Naive thymus-derived CD8-positive, alpha-beta T cell (primary cell): ENCODE data around the gene WBP2. TPM values are rescaled to one million over a fixed set of nuclear protein-coding genes. Genes with fewer than 3 reads are reported as not detected.
A peak's percentile ranks its signal among the peaks of the same experiment; 100 is the strongest.
"Not testable (repeated sequence)": the region's sequence is repeated elsewhere in the genome, so short reads cannot be mapped to it uniquely, and the experiment has no call there.

Experiments used
- ATAC-seq, 2 donors: fragments of 150-1000 bp; cut with Tn5 transposase in 1 of 2; sonication (Bioruptor Pico), chemical (Tn5 transposase) in 1 of 2; 1 replicate in 1 of 2; 2 replicates in 1 of 2; pipeline ENCODE4 v1.10.0; 2021; ENCODE audit warnings: mild to moderate bottlenecking in 2 of 2, moderate library complexity in 2 of 2
- POLR2A ChIA-PET: fragments of 350-600 bp; sonication (Branson Sonifier 250); formaldehyde crosslinking; loops from one replicate; lab custom pipeline; 2021; ENCODE audit warnings: antibody characterized with exemption; lab: Charles Lee
- DNase-seq, 10 donors: peaks; one replicate each; pipeline versions ENCODE4 v3.0.0 to v3.0.0-alpha.2; 2020 to 2022
- H3K27ac Mint-ChIP-seq, 10 donors: one replicate each; pipeline ENCODE4 v1.8.0; 2020 to 2022; ENCODE audit warnings: mild to moderate bottlenecking in 10 of 10, mixed read lengths in 10 of 10, moderate library complexity in 4 of 10, inconsistent platforms in 1 of 10
- H3K27me3 Mint-ChIP-seq, 5 donors: one replicate each; pipeline ENCODE4 v1.8.0; 2021 to 2022; ENCODE audit warnings: mixed read lengths in 5 of 5
- H3K36me3 Mint-ChIP-seq, 3 donors: one replicate each; pipeline ENCODE4 v1.8.0; 2020 to 2022; ENCODE audit warnings: mixed read lengths in 3 of 3, mild to moderate bottlenecking in 2 of 3, inconsistent platforms in 1 of 3
- H3K4me1 Mint-ChIP-seq, 4 donors: one replicate each; pipeline ENCODE4 v1.8.0; 2021 to 2022; ENCODE audit warnings: mixed read lengths in 4 of 4
- H3K4me3 Mint-ChIP-seq, 10 donors: one replicate each; pipeline ENCODE4 v1.8.0; 2020 to 2022; ENCODE audit warnings: mild to moderate bottlenecking in 10 of 10, mixed read lengths in 10 of 10, moderate library complexity in 6 of 10, inconsistent platforms in 1 of 10
- H3K9me3 Mint-ChIP-seq, 9 donors: one replicate each; pipeline ENCODE4 v1.8.0; 2020 to 2022; ENCODE audit warnings: mixed read lengths in 9 of 9, mild to moderate bottlenecking in 3 of 9, inconsistent platforms in 1 of 9, moderate library complexity in 1 of 9
- polyA plus RNA-seq, 3 donors: library from polyadenylated mRNA; unstranded; fragments of 300-500 nt; fragmentation: Illumina TruSeq; gene quantifications; one replicate each; pipeline ENCODE4 v1.2.3, GENCODE V29; 2021
- total RNA-seq, 8 experiments: library from RNA in 2 of 8; stranded (reverse) in 2 of 8; gene quantifications; one replicate each; pipeline ENCODE4 v1.2.3 and lab custom pipeline; 2021 to 2026

The WBP2 gene
- total and polyA plus RNA-seq, 5 experiments from 2014 or later, result 58.1 to 156 (median 95.1) TPM

DNA sequence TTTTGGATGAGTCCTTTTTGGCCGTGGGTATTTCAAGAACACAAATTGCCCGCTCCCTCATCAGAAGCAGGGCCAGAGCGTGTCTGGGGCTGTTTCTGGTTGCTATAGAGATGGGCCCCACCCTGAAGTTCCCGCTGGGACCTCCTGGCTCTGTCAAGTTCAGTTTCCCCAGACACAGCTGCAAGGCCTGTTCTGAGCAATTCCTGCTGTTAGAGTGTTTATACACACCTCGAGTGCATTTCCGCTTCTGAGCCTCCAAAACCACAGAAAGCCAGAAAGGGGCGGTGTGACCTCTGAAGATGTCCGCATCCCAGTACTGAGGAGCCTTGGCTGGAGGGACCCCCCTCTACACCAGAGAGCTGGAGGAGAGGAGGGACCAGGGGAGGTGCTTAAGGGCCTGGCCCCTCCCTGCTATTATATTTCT is 9.3 kb upstream of the WBP2 start:
- DNase-seq (peak in 3 of 10 donors; percentile 26 to 41 (median 37)), ATAC-seq (peak; percentile 70 to 79)
- POLR2A ChIA-PET, result interaction anchor here (0.7 to 14.7 kb wide), 5 partner anchors 9 to 114 kb away, joined by 4 to 288 read pairs (median 8); partner anchors contain the start of genes ACOX1, TEN1, TRIM47 and WBP2
- Mint-ChIP-seq H3K36me3 (no peaks in the 10 kb centered on the region), H3K27me3 (no peaks in the 10 kb centered on the region), H3K4me3 (peak overlapping the region in 7 of 10 donors; percentile 14 to 50 (median 36)), H3K4me1 (peaks cover 9 to 30% (median 23%) of the 10 kb centered on the region in 4 donors), H3K27ac (peak overlapping the region; percentile 47 to 90 (median 72)), H3K9me3 (no peaks in the 10 kb centered on the region)

DNA sequence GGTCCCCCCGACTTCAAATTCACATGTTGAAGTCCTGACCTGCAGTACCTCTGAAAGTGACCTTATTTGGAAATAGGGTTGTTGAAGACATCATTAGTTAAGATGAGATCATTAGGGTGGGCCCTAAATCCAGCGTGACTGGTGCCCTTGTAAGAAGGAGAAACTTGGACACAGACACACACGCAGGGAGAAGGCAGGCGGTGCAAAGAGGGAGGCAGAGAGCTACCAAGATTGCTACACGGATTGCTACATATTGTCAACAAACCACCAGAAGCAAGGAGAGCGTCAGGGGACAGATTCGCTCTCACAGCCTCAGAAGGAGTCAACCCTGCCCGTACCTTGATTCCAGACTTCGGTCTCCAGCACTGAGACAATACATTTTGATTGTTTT is 6.8 kb upstream of the WBP2 start:
- no peaks in the 10 kb centered on the region for H3K36me3 Mint-ChIP-seq
- no peaks in the 10 kb centered on the region for H3K27me3 Mint-ChIP-seq
- DNase-seq (no peak), ATAC-seq (no peak)
- peaks cover 9 to 43% (median 30%) of the 10 kb centered on the region in 4 donors for H3K4me1 Mint-ChIP-seq
- POLR2A ChIA-PET, result interaction anchor here (0.6 to 14.7 kb wide), 6 partner anchors 14 to 108 kb away, joined by 3 to 288 read pairs (median 4); partner anchors contain the start of genes GALK1, TRIM47, UNC13D and UNK
- no peak overlapping the region for H3K27ac Mint-ChIP-seq
- H3K9me3 Mint-ChIP-seq, result no peaks in the 10 kb centered on the region
- no peak overlapping the region for H3K4me3 Mint-ChIP-seq

DNA sequence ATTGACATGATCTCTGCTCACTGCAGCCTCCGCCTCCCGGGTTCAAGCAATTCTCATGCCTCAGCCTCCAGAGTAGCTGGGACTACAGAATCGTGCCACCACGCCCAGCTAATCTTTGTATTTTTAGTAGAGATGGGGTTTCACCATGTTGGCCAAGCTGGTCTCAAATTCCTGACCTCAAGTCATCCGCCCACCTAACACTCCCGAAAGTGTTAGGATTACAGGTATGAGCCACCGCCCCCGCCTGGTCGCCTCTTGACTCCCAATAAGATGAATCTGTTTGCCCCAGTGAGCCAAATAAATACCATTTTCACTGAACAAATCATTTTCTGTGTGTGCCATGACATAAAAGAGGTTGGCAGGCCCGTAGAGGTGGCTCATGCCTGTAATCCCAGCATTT is 4.2 kb upstream of the WBP2 start:
- not testable (repeated sequence) for DNase-seq, H3K36me3 Mint-ChIP-seq, ATAC-seq, H3K4me3 Mint-ChIP-seq, H3K9me3 Mint-ChIP-seq, H3K27me3 Mint-ChIP-seq
- H3K27ac Mint-ChIP-seq, result peak overlapping the region in 1 of 10 donors; percentile 8
- POLR2A ChIA-PET, result interaction anchor here (0.6 to 14.7 kb wide), 5 partner anchors 15 to 147 kb away, joined by 3 to 288 read pairs (median 17); partner anchors contain the start of genes TRIM47, TRIM65 and UNC13D
- peaks cover 10 to 39% (median 24%) of the 10 kb centered on the region in 4 donors for H3K4me1 Mint-ChIP-seq

DNA sequence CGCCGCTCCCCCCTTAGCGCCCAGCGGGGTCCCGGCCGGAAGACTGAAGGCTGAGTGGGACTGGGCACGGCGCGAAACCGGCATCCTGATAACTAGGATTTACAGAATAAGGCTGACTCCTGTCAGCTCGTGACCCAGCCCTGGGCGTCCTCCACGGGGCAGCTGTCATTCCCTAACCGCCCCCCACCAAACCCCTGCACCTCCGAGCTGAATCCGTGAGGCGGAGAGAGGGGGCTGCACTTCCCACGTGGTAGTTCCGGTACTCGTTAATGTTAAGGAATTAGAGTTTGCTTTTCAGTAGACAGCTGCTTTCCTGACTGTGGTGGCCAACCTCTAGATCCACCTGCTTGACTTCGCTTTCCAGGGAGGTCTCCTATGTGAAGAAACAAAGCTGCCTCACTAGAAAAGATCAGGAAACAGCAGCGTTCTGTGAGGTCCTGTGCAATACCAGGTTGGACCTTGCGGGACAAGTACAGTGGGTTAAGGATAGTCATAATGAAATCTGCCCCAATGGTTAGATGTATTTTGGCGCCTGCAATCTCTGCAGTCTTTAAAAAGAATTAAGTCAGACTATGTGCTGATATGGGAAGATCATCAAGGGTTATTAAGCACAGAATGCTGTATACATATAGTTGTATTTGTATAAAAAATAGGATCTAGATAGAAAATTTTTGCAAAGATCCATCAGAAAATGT is 1.1 kb upstream of the WBP2 start:
- DNase-seq, result no peak
- H3K27me3 Mint-ChIP-seq, result no peaks in the 10 kb centered on the region
- POLR2A ChIA-PET, result interaction anchor here (0.6 to 14.7 kb wide), 30 partner anchors 8 to 500 kb away, joined by 3 to 288 read pairs (median 8); partner anchors contain the start of genes ACOX1, GALK1, MRPL38 and PRPSAP1
- ATAC-seq, result no peak
- H3K9me3 Mint-ChIP-seq, result no peaks in the 10 kb centered on the region
- peaks cover 8 to 45% (median 29%) of the 10 kb centered on the region in 4 donors for H3K4me1 Mint-ChIP-seq
- H3K36me3 Mint-ChIP-seq, result peaks cover 0 to 8% (median 0%) of the 10 kb centered on the region in 3 donors
- H3K27ac Mint-ChIP-seq, result peak overlapping the region in 6 of 10 donors; percentile 90 to 97 (median 92)
- peak overlapping the region in 2 of 10 donors; percentile 90 to 95 for H3K4me3 Mint-ChIP-seq

DNA sequence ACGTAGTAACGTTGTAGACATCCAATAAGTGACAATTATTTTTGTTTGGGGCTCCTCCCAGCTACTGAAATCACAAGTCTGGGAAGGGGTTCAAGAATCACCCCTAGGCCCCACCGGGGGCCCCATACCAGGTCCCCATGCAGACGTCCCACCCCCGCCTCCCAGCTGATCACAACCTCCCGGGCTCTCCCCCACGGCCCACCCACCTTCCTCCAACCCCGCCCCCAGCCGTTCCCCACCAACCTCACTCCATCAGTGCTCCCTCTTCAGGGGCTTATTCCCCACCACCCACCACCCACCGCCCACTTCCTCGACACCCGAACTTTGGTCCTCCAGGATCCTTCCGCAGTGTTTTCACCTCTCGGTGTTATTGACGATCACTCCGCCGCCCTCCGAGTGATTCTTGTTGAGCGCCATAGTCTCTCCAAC is 240 bp downstream of the WBP2 start:
- Mint-ChIP-seq H3K27ac (no peak overlapping the region), H3K36me3 (peaks cover 0 to 21% (median 0%) of the 10 kb centered on the region in 3 donors), H3K4me3 (no peak overlapping the region), H3K27me3 (no peaks in the 10 kb centered on the region), H3K4me1 (peaks cover 6 to 45% (median 28%) of the 10 kb centered on the region in 4 donors), H3K9me3 (no peaks in the 10 kb centered on the region)
- peak; percentile 12 to 24 for ATAC-seq
- peak in 1 of 10 donors; percentile 65 for DNase-seq
- POLR2A ChIA-PET, result interaction anchor here (0.5 to 14.7 kb wide), 43 partner anchors 10 to 882 kb away, joined by 3 to 288 read pairs (median 6); partner anchors contain the start of genes GALK1, MRPL38, PRPSAP1 and RECQL5

DNA sequence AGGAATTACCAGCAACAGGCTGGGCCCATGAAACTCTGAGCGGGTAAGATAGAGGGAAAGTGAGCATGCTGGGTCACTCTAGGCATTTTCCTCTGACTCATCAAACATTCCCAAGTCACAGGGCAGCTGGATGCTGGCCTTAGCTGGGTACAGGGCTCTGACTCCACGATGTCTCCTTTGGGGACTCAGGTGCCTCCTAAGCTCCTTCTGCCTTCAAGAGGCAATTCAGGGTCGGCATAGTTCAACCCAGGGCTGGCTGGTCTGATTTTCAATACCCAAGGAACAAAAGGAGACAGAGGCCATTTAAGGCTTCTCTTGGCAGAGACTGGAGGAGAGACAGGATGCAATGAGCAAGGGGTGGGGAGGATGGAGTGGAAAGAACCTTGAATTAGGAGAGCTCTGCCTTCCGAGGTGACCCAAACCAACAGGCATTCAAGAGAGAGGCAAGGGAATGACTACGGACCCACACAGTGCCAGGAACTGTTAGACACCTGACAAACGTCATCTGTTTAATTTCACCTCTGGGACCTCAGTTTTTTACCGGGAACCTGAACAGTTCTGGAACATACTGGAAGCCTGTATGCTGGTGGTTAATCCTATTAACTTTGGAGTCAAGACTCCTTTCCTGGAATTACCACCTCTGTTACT is 910 bp downstream of the WBP2 start:
- ATAC-seq (no peak), DNase-seq (no peak)
- Mint-ChIP-seq H3K4me1 (peaks cover 6 to 49% (median 27%) of the 10 kb centered on the region in 4 donors), H3K4me3 (no peak overlapping the region), H3K9me3 (no peaks in the 10 kb centered on the region), H3K27ac (no peak overlapping the region), H3K36me3 (peaks cover 0 to 28% (median 3%) of the 10 kb centered on the region in 3 donors), H3K27me3 (no peaks in the 10 kb centered on the region)
- POLR2A ChIA-PET, result interaction anchor here (0.5 to 14.7 kb wide), 26 partner anchors 9 to 882 kb away, joined by 3 to 288 read pairs (median 8); partner anchors contain the start of genes GALK1, MRPL38, TRIM47 and TRIM65

DNA sequence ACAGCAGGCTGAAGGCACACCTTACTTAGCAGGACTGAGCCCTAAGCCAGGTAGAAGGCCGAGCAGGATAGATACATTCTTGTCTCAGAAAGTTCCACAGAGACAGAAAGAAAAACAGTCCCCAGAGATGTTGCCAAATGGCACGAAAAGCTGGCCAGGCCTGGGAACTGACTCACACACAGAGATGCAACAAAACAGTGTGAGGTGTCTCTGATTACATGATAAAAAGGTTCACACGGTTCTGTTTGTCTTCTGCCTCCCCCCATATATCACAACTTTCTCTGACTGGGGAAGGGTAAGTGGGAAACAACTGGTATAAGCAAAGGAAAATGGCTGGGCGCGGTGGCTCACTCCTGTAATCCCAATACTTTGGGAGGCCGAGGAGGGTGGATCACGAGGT is 1.7 kb downstream of the WBP2 start:
- DNase-seq (no peak), ATAC-seq (no peak)
- H3K4me3 Mint-ChIP-seq, result peak overlapping the region in 7 of 10 donors; percentile 8 to 65 (median 48)
- H3K27ac Mint-ChIP-seq, result peak overlapping the region in 8 of 10 donors; percentile 25 to 81 (median 54)
- H3K9me3 Mint-ChIP-seq, result no peaks in the 10 kb centered on the region
- H3K36me3 Mint-ChIP-seq, result peaks cover 0 to 33% (median 4%) of the 10 kb centered on the region in 3 donors
- H3K4me1 Mint-ChIP-seq, result peaks cover 7 to 47% (median 27%) of the 10 kb centered on the region in 4 donors
- POLR2A ChIA-PET, result interaction anchor here (0.6 to 14.7 kb wide), 15 partner anchors 8 to 883 kb away, joined by 3 to 288 read pairs (median 15); partner anchors contain the start of genes GALK1, TRIM47, TRIM65 and UNC13D
- H3K27me3 Mint-ChIP-seq, result no peaks in the 10 kb centered on the region

DNA sequence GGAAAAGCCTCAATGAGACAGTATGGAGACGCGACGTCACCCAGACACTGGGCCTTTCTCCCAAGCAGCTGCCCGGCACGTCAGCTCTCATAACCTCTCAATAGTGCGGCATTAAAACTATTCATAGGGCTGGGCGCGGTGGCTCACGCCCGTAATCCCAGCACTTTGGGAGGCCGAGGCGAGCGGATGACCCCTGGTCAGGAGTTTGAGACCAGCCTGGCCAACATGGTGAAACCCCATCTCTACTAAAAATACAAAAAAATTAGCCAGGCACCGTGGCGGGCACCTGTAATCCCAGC is 3.5 kb downstream of the WBP2 start:
- H3K27ac Mint-ChIP-seq, result peak overlapping the region in 4 of 10 donors; percentile 46 to 58 (median 56)
- H3K4me1 Mint-ChIP-seq, result peaks cover 9 to 49% (median 30%) of the 10 kb centered on the region in 4 donors
- H3K4me3 Mint-ChIP-seq, H3K27me3 Mint-ChIP-seq, DNase-seq, ATAC-seq, H3K9me3 Mint-ChIP-seq: not testable (repeated sequence)
- POLR2A ChIA-PET, result interaction anchor here (0.7 to 14.7 kb wide), 5 partner anchors 7 to 98 kb away, joined by 3 to 288 read pairs (median 3); partner anchors contain the start of genes TRIM47 and UNC13D
- H3K36me3 Mint-ChIP-seq, result peaks cover 0 to 47% (median 6%) of the 10 kb centered on the region in 3 donors

DNA sequence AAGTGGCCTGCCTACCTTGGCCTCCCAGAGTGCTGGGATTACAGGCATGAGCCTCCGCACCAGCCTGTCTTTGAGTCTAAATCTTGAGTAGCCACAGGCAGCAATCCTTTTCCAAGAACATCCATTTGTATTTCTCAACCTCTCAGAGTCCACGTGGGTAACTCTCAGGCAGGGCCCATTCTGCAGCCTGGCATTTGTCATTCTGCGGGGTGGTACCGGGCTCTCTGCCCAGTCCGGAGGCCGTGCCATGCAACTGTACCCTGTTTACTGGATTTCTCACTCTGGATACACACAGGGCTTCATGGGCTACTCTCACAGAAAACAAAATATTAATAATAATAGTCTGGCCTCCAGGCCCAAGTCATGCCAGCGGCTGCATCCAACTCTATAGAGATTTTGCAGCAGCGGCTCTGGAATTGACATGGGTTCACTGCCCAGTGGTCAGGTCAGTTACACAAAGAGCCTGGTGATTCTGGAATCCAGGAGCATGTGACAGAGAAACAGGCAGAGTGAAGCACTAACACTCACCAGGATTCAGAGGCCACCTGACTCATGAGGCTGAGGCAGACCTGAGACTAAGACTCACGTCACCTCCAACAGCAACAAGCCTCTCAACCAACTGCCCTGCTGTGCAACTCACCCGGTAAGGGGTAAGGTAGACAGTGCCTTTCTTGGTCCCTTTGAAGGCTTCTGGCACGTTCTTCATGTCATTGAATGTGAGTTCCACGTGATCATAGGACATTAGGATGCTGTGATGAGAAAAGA is 4.0 kb downstream of the WBP2 start:
- H3K9me3 Mint-ChIP-seq, result no peaks in the 10 kb centered on the region
- peak overlapping the region in 5 of 10 donors; percentile 27 to 58 (median 55) for H3K27ac Mint-ChIP-seq
- no peak for ATAC-seq
- H3K27me3 Mint-ChIP-seq, result no peaks in the 10 kb centered on the region
- POLR2A ChIA-PET, result interaction anchor here (0.7 to 14.7 kb wide), 5 partner anchors 25 to 75 kb away, joined by 3 to 288 read pairs (median 5); partner anchors contain the start of genes TRIM47 and UNK
- H3K4me1 Mint-ChIP-seq, result peaks cover 4 to 44% (median 25%) of the 10 kb centered on the region in 4 donors
- no peak for DNase-seq
- H3K4me3 Mint-ChIP-seq, result peak overlapping the region in 1 of 10 donors; percentile 14
- peaks cover 0 to 51% (median 8%) of the 10 kb centered on the region in 3 donors for H3K36me3 Mint-ChIP-seq

DNA sequence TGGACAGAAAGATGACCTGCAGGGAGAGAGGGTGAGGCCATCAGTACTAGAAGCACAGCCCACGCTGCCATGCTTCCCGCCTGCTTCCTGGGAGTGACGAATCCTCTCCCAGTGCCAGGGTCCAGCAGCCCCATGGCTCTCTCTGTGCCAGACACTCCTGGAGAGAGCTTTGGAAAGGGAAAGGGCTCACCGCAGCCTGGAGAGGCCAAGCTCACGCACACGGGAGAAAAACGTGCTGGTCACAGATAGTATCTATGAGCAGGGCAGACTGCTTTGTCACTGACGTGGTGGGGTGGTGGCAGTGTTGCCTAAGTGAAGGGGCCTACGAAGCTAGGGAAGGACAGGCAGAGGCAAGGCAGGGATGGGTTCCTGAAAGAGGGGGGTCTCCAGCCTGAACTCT is 5.4 kb downstream of the WBP2 start:
- Mint-ChIP-seq H3K9me3 (no peaks in the 10 kb centered on the region), H3K4me1 (peaks cover 4 to 48% (median 35%) of the 10 kb centered on the region in 4 donors), H3K36me3 (peaks cover 0 to 55% (median 8%) of the 10 kb centered on the region in 3 donors), H3K4me3 (no peak overlapping the region), H3K27ac (peak overlapping the region in 2 of 10 donors; percentile 13 to 59), H3K27me3 (no peaks in the 10 kb centered on the region)
- no peak for ATAC-seq
- DNase-seq, result no peak
- POLR2A ChIA-PET, result interaction anchor here (0.7 to 8.6 kb wide), 7 partner anchors 26 to 96 kb away, joined by 4 to 122 read pairs (median 5); partner anchors contain the start of genes GALK1, TRIM65 and UNK

DNA sequence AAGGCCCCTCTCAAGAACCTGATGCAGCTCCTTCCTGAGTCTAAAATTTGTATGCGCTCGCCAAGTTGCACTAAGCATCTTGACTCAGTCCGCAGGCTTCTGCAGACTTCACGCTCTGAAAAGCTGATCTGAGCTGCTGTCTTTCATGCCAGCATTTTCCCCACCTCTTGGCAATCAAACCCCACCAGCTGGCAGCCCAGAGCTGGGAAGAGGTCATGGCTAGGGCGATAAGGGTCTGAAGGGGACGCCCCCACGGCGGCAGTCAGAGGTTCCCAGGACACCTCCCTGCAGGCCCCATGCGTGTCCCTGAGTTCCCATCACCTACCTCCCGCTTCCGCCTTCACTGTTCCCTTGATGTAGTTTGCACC is 5.9 kb downstream of the WBP2 start:
- POLR2A ChIA-PET, result interaction anchor here (0.8 to 8.6 kb wide), 7 partner anchors 25 to 95 kb away, joined by 3 to 122 read pairs (median 5); partner anchors contain the start of genes TRIM65 and UNK
- Mint-ChIP-seq H3K4me1 (peaks cover 5 to 44% (median 33%) of the 10 kb centered on the region in 4 donors), H3K9me3 (no peaks in the 10 kb centered on the region), H3K27ac (peak overlapping the region in 2 of 10 donors; percentile 13 to 59), H3K27me3 (no peaks in the 10 kb centered on the region), H3K36me3 (peaks cover 0 to 55% (median 8%) of the 10 kb centered on the region in 3 donors), H3K4me3 (no peak overlapping the region)
- no peak for DNase-seq
- ATAC-seq, result no peak
